GM21367 (cell line): ENCODE results near the gene ASAP2.

Source experiments
- ATAC-seq: cut with Tn5 transposase; IDR thresholded peaks from one replicate; pipeline ENCODE4 v1.9.1; 2021; ENCODE audit not compliant: unreplicated experiment

Gene ASAP2

GRCh38 chr2:9291866-9292265, 85.3 kb downstream of the ASAP2 start:
- no peak for ATAC-seq

DNA sequence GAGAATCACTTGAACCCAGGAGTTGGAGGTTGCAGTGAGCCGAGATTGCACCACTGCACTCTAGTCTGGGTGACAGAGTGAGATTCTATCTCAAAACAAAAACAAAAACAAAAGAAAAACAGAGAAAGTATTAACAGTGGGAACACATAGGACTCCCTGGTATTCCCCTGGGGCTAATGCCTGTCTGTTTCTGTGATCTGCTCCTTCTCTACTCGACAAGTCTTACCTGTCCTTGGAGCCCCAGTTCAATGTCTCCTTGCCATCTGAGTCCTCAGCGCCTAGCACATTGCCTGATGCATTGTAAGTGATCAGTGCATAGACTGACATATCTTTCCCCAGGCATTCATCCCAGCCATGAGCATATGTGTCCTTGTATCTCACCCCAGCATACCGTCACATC, 85.8 kb downstream of the ASAP2 start:
- no peak for ATAC-seq

DNA sequence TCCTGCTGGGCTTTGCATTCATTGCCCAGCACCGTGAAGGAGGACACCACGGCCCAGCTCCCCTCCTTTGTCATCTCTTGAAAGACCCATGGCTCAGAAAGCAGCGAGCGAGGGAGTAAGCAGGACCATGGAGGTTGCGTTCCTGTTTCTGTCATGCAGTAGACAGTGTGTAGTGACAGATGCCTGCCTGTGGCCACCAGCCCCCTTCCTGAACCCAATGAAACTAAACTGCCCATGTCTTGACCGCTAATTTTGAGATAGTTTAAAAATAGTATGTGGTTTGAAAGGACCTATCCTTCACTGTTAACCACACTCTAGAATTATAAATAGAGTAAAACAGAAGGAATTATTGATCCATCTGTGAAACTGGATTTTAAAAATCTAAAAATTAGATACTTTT, 88.2 kb downstream of the ASAP2 start:
- no peak for ATAC-seq

GRCh38 chr2:9296559-9296958, 89.9 kb downstream of the ASAP2 start:
- ATAC-seq: no peak

GRCh38 chr2:9297156-9297555, 90.5 kb downstream of the ASAP2 start:
- ATAC-seq: no peak

DNA sequence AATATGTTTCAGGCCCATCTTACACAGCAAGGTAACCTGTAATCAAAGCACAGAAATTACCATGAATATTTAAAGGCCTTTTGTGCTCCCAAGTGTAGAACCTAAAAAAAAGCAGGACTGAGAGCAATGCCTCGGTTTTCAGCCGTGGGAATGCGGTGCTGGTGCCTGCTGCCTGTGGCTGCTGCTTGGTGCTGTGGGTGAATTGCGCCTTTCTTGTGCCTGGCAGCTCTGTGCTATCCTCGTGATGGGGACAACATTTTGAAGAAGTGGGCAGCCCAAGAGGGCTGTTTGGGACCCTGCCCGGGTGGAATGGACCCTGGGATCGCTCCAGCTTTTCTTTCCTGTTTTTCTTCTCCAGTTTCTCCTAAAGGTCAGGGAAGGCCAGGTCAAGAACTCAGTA, 91.2 kb downstream of the ASAP2 start:
- no peak for ATAC-seq

- ATAC-seq: no peak
Observed at GRCh38 chr2:9298583-9298982, 92.0 kb downstream of the ASAP2 start.

GRCh38 chr2:9299161-9300100, 92.8 kb downstream of the ASAP2 start:
- no peak for ATAC-seq

- ATAC-seq: no peak
Observed at GRCh38 chr2:9300214-9300613, 93.6 kb downstream of the ASAP2 start.

DNA sequence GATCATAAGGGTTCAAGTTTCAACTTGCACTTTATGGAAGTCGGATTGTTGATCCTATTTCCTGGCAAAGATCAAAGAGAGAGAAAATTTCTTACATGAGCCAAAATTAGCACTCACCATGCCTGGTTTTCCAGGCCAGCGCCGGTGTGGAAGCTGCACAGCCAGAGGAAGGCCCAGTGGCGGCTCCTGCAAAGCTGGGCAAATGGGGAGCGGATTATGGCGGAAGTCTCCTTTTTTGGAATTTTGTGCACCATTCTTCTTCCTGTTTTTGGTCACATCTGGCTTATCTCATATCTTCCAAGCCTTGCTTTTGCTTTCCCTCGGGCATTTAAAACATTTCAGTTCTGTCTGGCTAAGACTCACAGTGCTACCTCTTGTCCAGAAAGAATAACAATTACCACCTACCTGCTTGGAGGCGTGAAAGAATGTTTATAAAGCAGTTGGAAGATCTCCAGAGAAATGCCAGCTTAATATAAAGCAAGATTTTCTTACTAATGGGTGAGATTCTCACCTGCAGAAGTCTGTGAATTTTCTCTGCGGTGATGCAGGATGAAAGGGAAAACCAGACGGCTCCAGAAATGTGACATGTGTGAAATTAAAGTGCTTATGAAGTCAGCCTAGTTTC, 94.3 kb downstream of the ASAP2 start:
- ATAC-seq: no peak

DNA sequence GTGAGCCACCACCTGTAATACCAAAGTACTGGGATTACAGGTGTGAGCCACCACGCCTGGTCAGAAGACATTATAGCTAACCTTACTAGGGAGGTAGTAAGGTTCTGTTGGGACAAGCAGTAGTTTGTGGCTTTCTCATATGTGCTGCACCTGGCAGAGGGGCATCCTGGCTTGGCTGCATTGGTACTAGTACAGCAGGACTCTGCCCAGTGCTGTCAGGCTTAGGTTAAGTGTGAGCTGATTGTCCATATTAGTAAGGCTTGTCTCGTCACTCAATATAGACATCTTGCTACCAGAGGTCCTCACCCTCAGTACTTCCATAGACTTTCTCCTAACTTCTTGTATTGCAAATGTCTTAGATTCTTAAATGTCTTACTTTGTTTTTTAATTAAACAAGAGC, 96.1 kb downstream of the ASAP2 start:
- no peak for ATAC-seq

- ATAC-seq: no peak
Observed at GRCh38 chr2:9303528-9304225, 97.1 kb downstream of the ASAP2 start.

DNA sequence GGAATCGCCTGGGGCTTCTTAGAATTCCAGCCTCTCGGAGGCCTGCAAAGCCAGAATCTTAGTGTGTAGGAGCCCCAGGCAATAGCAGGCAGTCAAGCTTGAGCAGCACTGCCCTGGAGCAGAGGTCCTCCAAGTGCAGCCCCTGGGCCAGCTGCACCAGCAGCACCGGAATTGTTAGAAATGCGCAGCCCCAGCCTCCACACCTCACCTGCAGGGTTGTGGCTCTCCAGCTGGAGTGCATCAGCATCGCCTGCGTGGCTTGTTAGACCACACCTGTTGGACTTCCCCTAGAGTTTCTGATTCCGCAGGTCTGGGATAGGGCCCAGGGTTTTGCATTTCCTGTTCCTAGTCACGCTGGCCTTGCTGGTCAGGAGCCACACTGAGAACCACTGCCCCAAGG, 100.3 kb downstream of the ASAP2 start:
- no peak for ATAC-seq

DNA sequence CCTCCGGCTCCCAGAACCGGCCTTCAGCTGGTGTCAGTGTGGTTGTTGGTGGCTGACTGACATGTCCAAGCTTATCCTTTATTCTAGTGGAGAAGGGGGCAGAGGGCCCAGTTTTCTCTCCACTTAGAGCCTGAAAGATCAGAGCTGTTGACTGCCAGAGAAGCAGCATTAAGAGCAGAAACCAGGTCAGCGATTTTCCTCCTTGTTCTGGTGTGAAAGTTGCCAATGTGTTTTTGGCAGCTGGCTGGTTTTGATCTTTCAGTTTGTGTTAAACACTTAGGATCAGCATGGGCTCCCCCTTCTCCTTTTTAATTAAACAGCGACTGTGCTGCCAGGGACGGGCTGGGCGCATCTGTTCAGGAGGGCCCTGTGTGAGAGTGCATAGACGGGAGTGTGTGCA, 100.9 kb downstream of the ASAP2 start:
- no peak for ATAC-seq

GRCh38 chr2:9308186-9308955, 101.8 kb downstream of the ASAP2 start:
- ATAC-seq: no peak

DNA sequence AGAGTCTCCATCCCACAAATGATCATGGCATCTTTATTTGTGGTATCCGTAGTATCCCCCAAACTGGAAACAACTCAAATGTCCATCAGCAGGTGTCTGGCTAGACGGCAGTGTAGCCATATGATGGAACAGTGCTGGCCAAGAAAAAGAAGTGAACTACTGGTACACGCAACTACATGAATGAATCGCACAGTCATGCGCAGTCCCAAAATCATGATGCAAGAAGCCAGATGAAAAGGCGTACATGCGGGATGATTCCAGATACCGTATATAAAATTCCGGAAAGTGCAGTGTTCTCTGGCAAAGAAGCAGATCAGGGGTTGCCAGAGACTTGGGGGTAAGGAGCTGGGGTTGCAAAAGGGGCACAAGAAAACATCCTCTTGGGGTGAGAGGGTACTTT, 102.5 kb downstream of the ASAP2 start:
- no peak for ATAC-seq

- ATAC-seq: no peak
Observed at GRCh38 chr2:9310377-9310776, 103.8 kb downstream of the ASAP2 start.

- no peak for ATAC-seq
Observed at GRCh38 chr2:9310798-9311197, 104.2 kb downstream of the ASAP2 start.

GRCh38 chr2:9311488-9311887, 104.9 kb downstream of the ASAP2 start:
- no peak for ATAC-seq

DNA sequence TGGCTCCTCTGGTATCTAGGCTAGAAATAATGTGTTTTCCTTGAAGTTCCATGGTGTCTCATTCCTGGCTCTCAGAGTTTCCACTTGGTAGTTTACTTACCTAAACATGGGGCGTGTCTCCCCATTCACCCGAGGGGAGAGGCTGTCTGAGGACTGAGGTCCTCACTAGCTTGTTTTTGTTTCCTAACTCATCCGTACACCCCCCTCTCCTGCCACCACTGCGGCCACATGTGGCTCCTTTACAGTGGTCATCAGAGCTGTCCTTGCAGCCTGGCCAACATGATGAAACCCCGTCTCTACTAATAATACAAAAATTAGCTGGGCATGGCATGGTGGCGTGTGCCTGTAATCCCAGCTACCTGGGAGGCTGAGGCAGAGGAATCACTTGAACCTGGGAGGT, 106.0 kb downstream of the ASAP2 start:
- ATAC-seq: no peak

GRCh38 chr2:9313443-9313842, 106.8 kb downstream of the ASAP2 start:
- no peak for ATAC-seq
